ENCODE data around the gene DTX3. TPM values are rescaled to one million over a fixed set of nuclear protein-coding genes. Genes with fewer than 3 reads are reported as not detected.

The DTX3 gene
- total RNA-seq, 1 experiment from 2014 or later: 67.5 TPM

GRCh38 chr12:57612711-57613426, 8.2 kb downstream of the DTX3 start:
- WGBS (ENCODE audit: extremely low coverage, insufficient read length, low lambda C conversion rate): no CpG with 5 or more reads among the region's 10 CpGs
- no peak overlapping the region for H3K9ac ChIP-seq (ENCODE audit: extremely low read depth, insufficient read length, low read length)
- no peak overlapping the region for H3K23ac ChIP-seq (ENCODE audit: insufficient read length, low read depth, low read length)
- Mint-ChIP-seq H3K9me3 (no peaks in the 10 kb centered on the region), H3K36me3 (ENCODE audit: insufficient read depth in 1 of 3, low read depth in 3 of 3) (peaks cover 9 to 39% (median 24%) of the 10 kb centered on the region in 3 experiments), H3K27ac (no peak overlapping the region), H3K27me3 (ENCODE audit: low read depth) (peaks cover 33% of the 10 kb centered on the region), H3K4me3 (peak overlapping the region; percentile 75 to 88; a peak in 2 of 5 replicates), H3K4me1 (peaks cover 29 to 33% of the 10 kb centered on the region in 2 experiments)
- H4K20me1 ChIP-seq (ENCODE audit: control insufficient read depth, insufficient read depth, insufficient read length): no peaks in the 10 kb centered on the region
- H3T11ph ChIP-seq (ENCODE audit: low read length): no peak overlapping the region
- H2AK5ac ChIP-seq (ENCODE audit: insufficient read length, low read length): no peak overlapping the region
- H3K56ac ChIP-seq (ENCODE audit: insufficient read length, low read depth, low read length): no peak overlapping the region
- H3K14ac ChIP-seq (ENCODE audit: insufficient read depth, low read length): no peak overlapping the region
- H3K4me2 ChIP-seq (ENCODE audit: insufficient read depth, insufficient read length, low read length): no peak overlapping the region
- H3K23me2 ChIP-seq (ENCODE audit: insufficient read length, low read depth, low read length, poor library complexity, severe bottlenecking): peaks cover 23% of the 10 kb centered on the region
- no peaks in the 10 kb centered on the region for H3K4me1 ChIP-seq (ENCODE audit: insufficient read depth, low read length)
- no peak overlapping the region for H4K91ac ChIP-seq (ENCODE audit: insufficient read length, low read depth, low read length)
- no peak for DNase-seq
- H4K8ac ChIP-seq (replicated peaks; ENCODE audit: insufficient read length, low read depth, low read length): no peak overlapping the region
- H3K18ac ChIP-seq (ENCODE audit: insufficient read length, low read depth, low read length): no peak overlapping the region
- H3K79me1 ChIP-seq (ENCODE audit: insufficient read depth, low read depth, low read length, poor library complexity, severe bottlenecking): no peaks in the 10 kb centered on the region
- H2BK12ac ChIP-seq (ENCODE audit: insufficient read length, low read depth, low read length): no peak overlapping the region
- H4K5ac ChIP-seq (ENCODE audit: insufficient read length, low read depth, low read length): no peak overlapping the region
- peaks cover 18% of the 10 kb centered on the region; the same call in 1 of the 2 replicates for H3K27me3 ChIP-seq (ENCODE audit: insufficient read depth, low read length)
- TF ChIP-seq, protein P1, sequence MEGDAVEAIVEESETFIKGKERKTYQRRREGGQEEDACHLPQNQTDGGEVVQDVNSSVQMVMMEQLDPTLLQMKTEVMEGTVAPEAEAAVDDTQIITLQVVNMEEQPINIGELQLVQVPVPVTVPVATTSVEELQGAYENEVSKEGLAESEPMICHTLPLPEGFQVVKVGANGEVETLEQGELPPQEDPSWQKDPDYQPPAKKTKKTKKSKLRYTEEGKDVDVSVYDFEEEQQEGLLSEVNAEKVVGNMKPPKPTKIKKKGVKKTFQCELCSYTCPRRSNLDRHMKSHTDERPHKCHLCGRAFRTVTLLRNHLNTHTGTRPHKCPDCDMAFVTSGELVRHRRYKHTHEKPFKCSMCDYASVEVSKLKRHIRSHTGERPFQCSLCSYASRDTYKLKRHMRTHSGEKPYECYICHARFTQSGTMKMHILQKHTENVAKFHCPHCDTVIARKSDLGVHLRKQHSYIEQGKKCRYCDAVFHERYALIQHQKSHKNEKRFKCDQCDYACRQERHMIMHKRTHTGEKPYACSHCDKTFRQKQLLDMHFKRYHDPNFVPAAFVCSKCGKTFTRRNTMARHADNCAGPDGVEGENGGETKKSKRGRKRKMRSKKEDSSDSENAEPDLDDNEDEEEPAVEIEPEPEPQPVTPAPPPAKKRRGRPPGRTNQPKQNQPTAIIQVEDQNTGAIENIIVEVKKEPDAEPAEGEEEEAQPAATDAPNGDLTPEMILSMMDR (conservative IDR thresholded peaks at IDR 0.05): no peak
- no peak overlapping the region for H2AFZ ChIP-seq (ENCODE audit: low read length)
- H2BK5ac ChIP-seq (ENCODE audit: insufficient read length, low read length): no peak overlapping the region
- H2BK20ac ChIP-seq (ENCODE audit: low read depth, low read length, poor library complexity, severe bottlenecking): no peak overlapping the region
- H3K4ac ChIP-seq (ENCODE audit: low read depth, low read length): no peak overlapping the region
- no peaks in the 10 kb centered on the region for H3K79me2 ChIP-seq (ENCODE audit: insufficient read depth, low read length)
- no peak overlapping the region for H2BK120ac ChIP-seq (ENCODE audit: low read depth, low read length, poor library complexity, severe bottlenecking)
- no peaks in the 10 kb centered on the region for H3K9me3 ChIP-seq (ENCODE audit: control insufficient read depth, low read depth, low read length)
- H2BK15ac ChIP-seq (ENCODE audit: low read depth, low read length): no peak overlapping the region
- H3K27ac ChIP-seq (ENCODE audit: insufficient read length, low read depth, low read length): no peak overlapping the region
